BJ (cell line): ENCODE measurements around the gene DNAH2. TPM values are rescaled to one million over a fixed set of nuclear protein-coding genes. Genes with fewer than 3 reads are reported as not detected.
A peak's percentile ranks its signal among the peaks of the same experiment; 100 is the strongest.

Experiments
- CTCF ChIA-PET: fragments of 350-600 bp; formaldehyde crosslinking; extraction: SDS; loops from one replicate; lab custom pipeline; 2021; ENCODE audit warnings: antibody characterized with exemption, inconsistent platforms; lab: Yijun Ruan, JAX
- POLR2A ChIA-PET: fragments of 300-600 bp; sonication (Branson Sonifier 250); formaldehyde crosslinking; extraction: SDS; loops from one replicate; lab custom pipeline; 2021; ENCODE audit warnings: antibody characterized with exemption; lab: Charles Lee
- DNase-seq: peaks from one replicate; pipeline ENCODE4 v3.0.0-alpha.2; 2011; ENCODE audit warnings: low read depth
- H3K27me3 ChIP-seq: 2 replicates; pipeline ENCODE4 v1.6.0; 2011; ENCODE audit warnings: low read length; ENCODE audit not compliant: control insufficient read depth, insufficient read depth
- H3K36me3 ChIP-seq: 2 replicates; pipeline ENCODE4 v1.5.1; 2011; ENCODE audit warnings: low read length; ENCODE audit not compliant: control insufficient read depth, insufficient read depth
- H3K4me3 ChIP-seq: 2 replicates; pipeline ENCODE4 v1.5.1; 2011; ENCODE audit warnings: low read depth, mild to moderate bottlenecking, control low read depth, low read length
- polyA plus RNA-seq: library from polyadenylated mRNA; depleted of rRNA; stranded (reverse); fragments of >200 nt; gene quantifications from 2 replicates; pipeline ENCODE4 v1.2.3, GENCODE V29; 2011
- TF ChIP-seq, protein P1 (sequence below): IDR thresholded peaks from 2 replicates; pipeline ENCODE4 v1.5.1; 2011; ENCODE audit warnings: low read depth, mild to moderate bottlenecking, control low read depth, inconsistent platforms, low read length, moderate library complexity; ENCODE audit not compliant: insufficient read depth

DNAH2 gene
- polyA plus RNA-seq, 1 experiment: 0.10 TPM

DNA sequence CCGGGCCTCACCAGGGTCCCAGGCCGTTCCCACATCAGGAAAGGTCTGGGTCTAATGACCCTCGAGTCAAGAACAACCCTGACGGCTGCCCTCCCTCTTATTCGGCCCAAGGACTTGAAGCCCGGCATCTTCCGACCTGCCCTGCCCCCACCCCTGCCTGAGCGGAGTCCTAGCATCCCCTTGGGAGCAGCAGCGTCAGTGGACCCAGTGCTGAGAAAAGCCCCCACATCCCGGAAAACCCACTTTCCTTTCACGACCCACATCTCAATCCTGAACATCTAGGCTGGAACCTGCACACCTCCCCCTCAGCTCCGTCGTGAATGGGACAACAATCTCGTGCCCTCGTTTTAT is 138.1 kb downstream of the DNAH2 start:
- Histone ChIP-seq H3K36me3 (peaks cover 25% of the 10 kb centered on the region), H3K27me3 (no peaks in the 10 kb centered on the region), H3K4me3 (no peak overlapping the region; the same call in 1 of the 2 replicates)
- no peak for DNase-seq
- TF ChIP-seq, protein P1, sequence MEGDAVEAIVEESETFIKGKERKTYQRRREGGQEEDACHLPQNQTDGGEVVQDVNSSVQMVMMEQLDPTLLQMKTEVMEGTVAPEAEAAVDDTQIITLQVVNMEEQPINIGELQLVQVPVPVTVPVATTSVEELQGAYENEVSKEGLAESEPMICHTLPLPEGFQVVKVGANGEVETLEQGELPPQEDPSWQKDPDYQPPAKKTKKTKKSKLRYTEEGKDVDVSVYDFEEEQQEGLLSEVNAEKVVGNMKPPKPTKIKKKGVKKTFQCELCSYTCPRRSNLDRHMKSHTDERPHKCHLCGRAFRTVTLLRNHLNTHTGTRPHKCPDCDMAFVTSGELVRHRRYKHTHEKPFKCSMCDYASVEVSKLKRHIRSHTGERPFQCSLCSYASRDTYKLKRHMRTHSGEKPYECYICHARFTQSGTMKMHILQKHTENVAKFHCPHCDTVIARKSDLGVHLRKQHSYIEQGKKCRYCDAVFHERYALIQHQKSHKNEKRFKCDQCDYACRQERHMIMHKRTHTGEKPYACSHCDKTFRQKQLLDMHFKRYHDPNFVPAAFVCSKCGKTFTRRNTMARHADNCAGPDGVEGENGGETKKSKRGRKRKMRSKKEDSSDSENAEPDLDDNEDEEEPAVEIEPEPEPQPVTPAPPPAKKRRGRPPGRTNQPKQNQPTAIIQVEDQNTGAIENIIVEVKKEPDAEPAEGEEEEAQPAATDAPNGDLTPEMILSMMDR: no peak
- ChIA-PET POLR2A (interaction anchor here (0.6 kb wide), 2 partner anchors 11 to 13 kb away, joined by 3 to 7 read pairs; no protein-coding TSS in a partner anchor), CTCF (interaction anchor here (0.7 to 3.0 kb wide), 5 partner anchors 18 to 201 kb away, joined by 3 to 23 read pairs (median 12); no protein-coding TSS in a partner anchor)

DNA sequence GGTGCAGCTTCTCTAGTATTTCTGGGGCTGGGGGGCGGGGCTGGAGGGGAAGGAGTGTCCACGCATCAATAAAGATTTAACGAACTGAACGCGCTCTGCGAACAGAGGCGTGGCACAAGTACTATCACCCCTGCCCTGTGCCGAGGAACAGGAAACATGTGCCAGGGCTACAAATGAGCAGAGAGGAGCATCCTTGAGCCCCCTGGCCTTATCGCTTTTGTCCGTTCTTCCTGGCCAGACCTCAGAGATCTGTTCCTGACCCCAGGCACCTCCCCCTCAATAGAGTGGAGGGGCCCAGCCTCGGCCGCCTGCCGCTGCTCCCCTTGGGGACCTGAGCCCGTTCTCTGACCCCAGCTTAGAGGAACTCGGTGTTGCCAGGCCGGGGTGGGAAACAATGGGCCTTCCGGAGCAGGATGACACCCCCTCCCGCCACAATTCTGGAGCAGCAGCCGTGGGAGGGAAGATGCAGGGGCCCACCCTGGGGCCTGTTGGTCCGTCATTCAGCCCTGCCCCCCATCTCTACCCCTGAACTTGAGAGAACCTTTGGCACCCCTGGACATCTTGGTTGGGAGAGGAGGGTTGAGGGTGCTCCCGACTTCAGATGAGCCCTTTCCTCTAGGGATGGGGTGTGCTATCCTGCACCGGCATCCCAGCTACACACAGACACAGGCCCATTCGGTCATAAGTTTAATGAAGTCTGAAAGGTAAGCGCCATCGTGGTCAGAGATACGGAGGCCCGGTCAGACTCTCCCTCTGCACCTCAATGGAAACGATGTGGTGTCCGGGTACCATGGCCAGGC is 138.7 kb downstream of the DNAH2 start:
- ChIA-PET CTCF (interaction anchor here (0.7 to 3.0 kb wide), 11 partner anchors 14 to 201 kb away, joined by 3 to 23 read pairs (median 8); partner anchors contain the start of gene RNF227), POLR2A (interaction anchor here (0.6 to 1.4 kb wide), 4 partner anchors 11 to 19 kb away, joined by 3 to 7 read pairs (median 3); no protein-coding TSS in a partner anchor)
- Histone ChIP-seq H3K4me3 (peak overlapping the region; percentile 58), H3K27me3 (no peaks in the 10 kb centered on the region), H3K36me3 (peaks cover 21% of the 10 kb centered on the region)
- DNase-seq: no peak
- TF ChIP-seq, protein P1: no peak

DNA sequence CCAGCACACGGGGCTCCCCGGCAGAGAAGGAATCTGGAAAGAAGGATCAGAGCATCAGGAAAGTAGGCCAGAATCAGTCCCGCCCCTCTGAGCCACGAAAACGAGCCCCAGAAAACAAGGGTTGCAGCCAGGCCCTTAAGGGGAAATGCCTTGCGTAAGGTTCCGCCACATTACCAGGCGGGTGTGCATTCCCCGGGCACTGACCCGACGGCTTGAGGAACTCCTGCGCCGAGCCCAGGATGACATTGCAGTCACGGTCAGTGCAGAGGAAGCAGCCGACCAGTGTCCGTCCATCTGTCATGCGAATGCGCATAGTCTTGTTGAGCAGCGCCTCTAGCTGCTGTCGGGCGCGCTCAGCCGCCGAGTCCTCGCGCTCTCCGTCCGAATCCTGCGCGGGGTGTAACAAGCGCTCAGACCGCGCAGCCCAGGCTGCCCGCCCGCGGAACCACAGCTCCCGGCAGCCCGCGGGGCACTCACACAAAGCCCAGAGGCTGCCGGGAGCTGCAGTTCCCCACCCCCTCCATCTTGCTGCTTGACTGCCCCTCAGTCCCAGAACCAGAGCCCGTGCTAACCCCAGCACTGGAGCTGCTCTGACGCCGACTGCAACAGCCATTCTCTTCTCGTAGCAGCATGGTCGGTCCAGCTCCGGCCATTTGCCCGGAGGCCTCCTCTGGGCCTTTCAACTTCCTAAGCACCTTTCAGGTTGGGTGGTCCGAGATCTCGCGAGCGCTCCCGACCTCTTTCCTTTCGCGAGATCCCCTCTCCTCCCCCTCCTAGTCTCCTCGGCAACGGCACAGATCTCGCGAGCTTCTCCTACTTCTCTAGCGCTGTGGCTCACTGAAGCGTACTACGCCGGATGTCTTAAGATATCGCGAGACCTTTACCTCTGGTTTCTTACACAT is 139.5 kb downstream of the DNAH2 start, which contains the start of gene NAA38:
NAA38 (minus strand) TSS at position 749 of the 902 bp plus-strand sequence; CDS start at position 653, 96 bp downstream.
- Histone ChIP-seq H3K4me3 (peak within 1 kb of the TSS; percentile 58), H3K27me3 (no peaks in the 10 kb centered on the region), H3K36me3 (peaks cover 13% of the 10 kb centered on the region)
- DNase-seq: peak; percentile 97
- ChIA-PET POLR2A (interaction anchor here (0.6 to 1.4 kb wide), 4 partner anchors 14 to 59 kb away, joined by 3 read pairs; partner anchors contain the start of gene RNF227), CTCF (interaction anchor here (0.6 to 3.0 kb wide), 11 partner anchors 13 to 184 kb away, joined by 3 to 23 read pairs (median 8); partner anchors contain the start of gene RNF227)
- TF ChIP-seq, protein P1: peak; percentile 59

DNA sequence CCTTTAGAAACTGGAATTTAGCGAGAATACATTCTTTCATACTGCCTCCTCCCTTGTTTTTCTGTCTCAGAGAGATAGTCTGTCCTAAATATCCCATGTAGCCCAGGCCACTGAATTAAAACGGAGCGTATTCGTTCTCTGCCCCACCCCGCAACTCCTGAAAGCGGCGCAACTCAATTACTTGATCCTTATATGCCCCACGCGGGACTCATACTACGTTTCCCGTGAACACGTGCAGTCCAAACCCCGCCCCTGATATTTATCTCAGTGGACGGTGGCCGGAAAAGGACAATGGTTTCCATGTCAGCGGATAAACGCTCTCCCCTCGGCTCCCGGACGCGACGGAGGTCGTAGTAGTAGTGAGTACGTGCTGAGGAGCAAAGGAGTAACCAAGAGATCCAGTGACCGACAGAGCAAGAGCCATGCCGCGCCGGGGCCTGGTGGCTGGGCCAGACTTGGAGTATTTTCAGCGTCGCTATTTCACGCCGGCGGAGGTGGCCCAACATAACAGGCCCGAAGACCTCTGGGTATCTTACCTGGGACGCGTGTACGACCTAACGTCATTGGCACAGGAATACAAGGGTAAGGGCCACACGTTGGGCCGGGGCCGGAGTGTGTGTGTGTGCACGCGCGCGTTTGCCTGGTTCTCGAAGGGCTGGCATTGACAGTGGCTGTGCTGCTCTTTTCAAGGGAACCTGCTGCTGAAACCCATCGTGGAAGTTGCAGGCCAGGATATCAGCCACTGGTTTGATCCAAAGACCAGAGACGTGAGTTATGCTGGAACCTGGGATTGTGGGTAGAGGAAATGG is 140.4 kb downstream of the DNAH2 start, which contains the start of gene CYB5D1:
CYB5D1 (plus strand) TSS at position 291 of the 809 bp plus-strand sequence; CDS start at position 423, 132 bp downstream.
- TF ChIP-seq, protein P1: no peak
- H3K27me3 ChIP-seq: no peaks in the 10 kb centered on the region
- DNase-seq: no peak
- CTCF ChIA-PET: interaction anchor here (0.7 to 3.0 kb wide), 12 partner anchors 12 to 183 kb away, joined by 3 to 23 read pairs (median 8); partner anchors contain the start of gene RNF227
- peaks cover 7% of the 10 kb centered on the region for H3K36me3 ChIP-seq
- peak within 1 kb of the TSS; percentile 58 for H3K4me3 ChIP-seq
- POLR2A ChIA-PET: interaction anchor here (0.9 to 1.4 kb wide), 3 partner anchors 15 to 58 kb away, joined by 3 read pairs; partner anchors contain the start of gene RNF227
